Measurements from ENCODE around the gene BTD.

The BTD gene, protein sequence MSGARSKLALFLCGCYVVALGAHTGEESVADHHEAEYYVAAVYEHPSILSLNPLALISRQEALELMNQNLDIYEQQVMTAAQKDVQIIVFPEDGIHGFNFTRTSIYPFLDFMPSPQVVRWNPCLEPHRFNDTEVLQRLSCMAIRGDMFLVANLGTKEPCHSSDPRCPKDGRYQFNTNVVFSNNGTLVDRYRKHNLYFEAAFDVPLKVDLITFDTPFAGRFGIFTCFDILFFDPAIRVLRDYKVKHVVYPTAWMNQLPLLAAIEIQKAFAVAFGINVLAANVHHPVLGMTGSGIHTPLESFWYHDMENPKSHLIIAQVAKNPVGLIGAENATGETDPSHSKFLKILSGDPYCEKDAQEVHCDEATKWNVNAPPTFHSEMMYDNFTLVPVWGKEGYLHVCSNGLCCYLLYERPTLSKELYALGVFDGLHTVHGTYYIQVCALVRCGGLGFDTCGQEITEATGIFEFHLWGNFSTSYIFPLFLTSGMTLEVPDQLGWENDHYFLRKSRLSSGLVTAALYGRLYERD

DNA sequence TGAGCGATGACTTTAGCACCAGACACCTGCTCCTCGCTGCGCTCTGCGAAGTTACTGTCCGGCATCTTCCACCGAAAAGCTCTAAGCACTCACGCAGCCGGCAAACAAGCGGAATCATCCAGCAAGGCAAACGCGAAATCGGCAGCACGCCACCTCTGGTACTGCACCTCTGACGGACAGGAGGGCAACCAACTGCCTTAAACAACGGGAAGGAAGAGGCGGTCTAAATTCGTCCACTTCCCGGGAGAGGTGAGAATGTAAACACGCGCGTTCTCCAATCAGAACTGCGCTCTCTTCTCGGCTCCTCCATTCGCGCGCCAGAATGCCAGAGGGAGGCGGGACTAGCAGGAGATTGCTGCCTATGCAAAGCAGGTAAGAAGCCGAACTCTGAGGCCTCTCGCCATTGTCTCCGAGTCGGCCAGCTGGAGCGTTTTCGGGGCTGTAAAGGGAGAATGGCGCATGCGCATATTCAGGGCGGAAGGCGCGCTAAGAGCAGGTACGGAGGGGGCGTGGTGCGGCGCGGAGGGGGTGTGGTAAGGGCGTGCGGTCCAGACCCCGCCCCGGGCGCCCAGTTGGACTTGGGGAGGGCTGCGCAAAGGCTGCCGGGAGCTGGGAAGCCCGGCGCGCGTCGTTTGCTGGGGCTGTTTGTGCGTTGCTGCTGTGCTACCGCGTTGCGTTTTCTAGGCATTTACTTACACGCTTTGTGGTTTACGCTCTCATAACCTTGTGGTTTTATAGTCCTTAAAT is at the start of gene BTD, which contains the start of gene HACL1:
TSS of gene BTD (plus strand) at position 347 of the 747 bp plus-strand sequence. CDS start 33,695 bp downstream, outside the sequence.
TSS of gene HACL1 (minus strand) at position 171 of the 747 bp plus-strand sequence. CDS start at position 65, 106 bp downstream.
- H3K27ac ChIP-seq (ENCODE audit: low read length) = peak within 1 kb of the TSS; percentile 82
- H3K9ac ChIP-seq (ENCODE audit: low read length) = peak within 1 kb of the TSS; percentile 84
- H3K9me3 ChIP-seq (ENCODE audit: control insufficient read depth, low read depth, low read length) = no peaks in the 10 kb centered on the region
- no peaks in the 10 kb centered on the region for H3K4me1 ChIP-seq (ENCODE audit: control insufficient read depth, low read depth, low read length)
- H3K36me3 ChIP-seq (ENCODE audit: control insufficient read depth, low read depth, low read length) = peaks cover 20% of the 10 kb centered on the region
- no peaks in the 10 kb centered on the region for H3K27me3 ChIP-seq (ENCODE audit: control insufficient read depth, insufficient read depth, low read length)
- H3K4me3 ChIP-seq (ENCODE audit: low read length) = peak within 1 kb of the TSS; percentile 94

DNA sequence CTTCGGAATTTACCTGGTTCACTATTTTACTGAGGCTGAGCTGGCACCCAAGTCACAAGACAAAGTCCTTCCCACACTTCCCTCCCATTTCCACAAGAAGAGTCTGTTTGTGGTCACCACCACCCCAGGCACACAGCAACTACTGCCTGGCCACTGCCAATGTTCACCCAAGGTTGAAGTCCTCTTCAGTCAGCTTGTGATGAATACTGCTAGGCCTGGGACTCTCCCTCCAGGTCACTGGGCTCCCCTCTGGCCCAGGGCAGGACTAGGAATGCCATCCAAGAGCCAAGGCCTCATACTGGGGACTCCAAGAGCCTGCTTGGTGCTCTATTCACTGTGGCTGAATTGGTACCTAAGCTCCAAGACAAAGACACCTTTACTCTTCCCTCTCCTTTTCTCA is 49.6 kb upstream of the BTD start:
- H3K9ac ChIP-seq (ENCODE audit: low read length) = no peak overlapping the region
- H3K27me3 ChIP-seq (ENCODE audit: control insufficient read depth, insufficient read depth, low read length) = no peaks in the 10 kb centered on the region
- H3K4me3 ChIP-seq (ENCODE audit: low read length) = no peak overlapping the region
- no peaks in the 10 kb centered on the region for H3K36me3 ChIP-seq (ENCODE audit: control insufficient read depth, low read depth, low read length)
- H3K27ac ChIP-seq (ENCODE audit: low read length) = no peak overlapping the region
- no peaks in the 10 kb centered on the region for H3K4me1 ChIP-seq (ENCODE audit: control insufficient read depth, low read depth, low read length)
- H3K9me3 ChIP-seq (ENCODE audit: control insufficient read depth, low read depth, low read length) = no peaks in the 10 kb centered on the region

DNA sequence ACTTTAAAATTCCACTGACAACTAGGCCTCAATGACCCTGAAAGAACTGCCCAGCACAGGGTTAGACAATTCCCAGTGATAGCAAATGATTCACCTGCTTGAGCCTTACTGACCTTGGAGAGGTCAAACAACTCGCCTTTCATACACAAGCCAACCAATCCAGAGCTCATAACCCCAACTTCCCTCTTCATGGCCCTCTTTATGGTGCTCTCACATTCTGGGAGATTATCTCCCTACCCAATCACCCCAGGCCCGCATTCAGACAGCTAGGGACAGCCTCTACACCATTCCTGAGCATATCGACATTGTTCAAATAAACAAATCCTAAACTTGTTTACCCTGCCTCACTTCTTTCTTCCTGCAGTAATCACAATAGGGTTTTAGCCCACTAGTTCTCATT is 47.8 kb upstream of the BTD start:
- H3K4me1 ChIP-seq (ENCODE audit: control insufficient read depth, low read depth, low read length) = no peaks in the 10 kb centered on the region
- no peaks in the 10 kb centered on the region for H3K36me3 ChIP-seq (ENCODE audit: control insufficient read depth, low read depth, low read length)
- no peak overlapping the region for H3K9ac ChIP-seq (ENCODE audit: low read length)
- no peak overlapping the region for H3K4me3 ChIP-seq (ENCODE audit: low read length)
- no peaks in the 10 kb centered on the region for H3K9me3 ChIP-seq (ENCODE audit: control insufficient read depth, low read depth, low read length)
- H3K27ac ChIP-seq (ENCODE audit: low read length) = no peak overlapping the region
- no peaks in the 10 kb centered on the region for H3K27me3 ChIP-seq (ENCODE audit: control insufficient read depth, insufficient read depth, low read length)

DNA sequence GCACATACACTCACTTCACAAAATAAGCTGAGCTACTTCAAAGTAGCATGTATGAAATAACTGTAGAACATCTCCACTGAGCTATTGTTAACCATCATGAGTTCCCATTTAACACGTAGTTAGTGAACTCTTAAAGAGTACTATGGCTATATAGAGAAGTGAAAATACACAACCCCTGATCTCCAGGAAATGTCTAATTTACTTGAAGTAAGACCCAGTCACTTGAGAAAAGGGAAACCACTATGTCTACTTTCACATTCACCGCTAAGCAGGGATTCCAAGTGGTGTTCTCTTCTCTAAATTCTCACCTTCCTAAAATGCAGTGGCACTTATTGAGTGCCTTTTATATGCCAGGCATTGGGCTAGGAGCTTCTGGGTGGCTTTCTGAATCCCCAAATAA is 45.0 kb upstream of the BTD start:
- H3K27ac ChIP-seq (ENCODE audit: low read length) = no peak overlapping the region
- no peaks in the 10 kb centered on the region for H3K9me3 ChIP-seq (ENCODE audit: control insufficient read depth, low read depth, low read length)
- H3K36me3 ChIP-seq (ENCODE audit: control insufficient read depth, low read depth, low read length) = peaks cover 5% of the 10 kb centered on the region
- no peak overlapping the region for H3K9ac ChIP-seq (ENCODE audit: low read length)
- H3K4me3 ChIP-seq (ENCODE audit: low read length) = no peak overlapping the region
- H3K27me3 ChIP-seq (ENCODE audit: control insufficient read depth, insufficient read depth, low read length) = no peaks in the 10 kb centered on the region
- no peaks in the 10 kb centered on the region for H3K4me1 ChIP-seq (ENCODE audit: control insufficient read depth, low read depth, low read length)

DNA sequence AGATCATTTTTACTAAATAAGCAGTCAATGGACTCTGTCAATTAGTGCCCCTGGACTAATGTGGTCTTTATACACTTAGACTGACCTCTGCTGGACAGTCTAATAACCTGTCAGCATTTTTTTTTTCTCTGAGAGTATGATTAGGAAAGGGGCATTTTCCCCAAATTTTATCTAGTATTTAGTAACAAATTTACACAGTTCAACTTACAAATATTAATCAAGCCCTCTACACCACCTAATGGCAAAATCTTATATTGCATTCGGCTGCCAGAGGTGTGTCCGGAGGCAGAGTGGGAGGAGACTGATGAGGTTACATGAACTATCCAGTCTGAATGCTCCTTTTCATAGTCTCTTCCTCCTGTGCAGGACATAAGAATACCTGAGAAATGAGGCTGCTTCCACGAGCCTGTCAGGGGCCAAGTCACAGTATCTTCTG is 44.0 kb upstream of the BTD start:
- H3K27me3 ChIP-seq (ENCODE audit: control insufficient read depth, insufficient read depth, low read length) = no peaks in the 10 kb centered on the region
- no peaks in the 10 kb centered on the region for H3K4me1 ChIP-seq (ENCODE audit: control insufficient read depth, low read depth, low read length)
- no peak overlapping the region for H3K27ac ChIP-seq (ENCODE audit: low read length)
- H3K4me3 ChIP-seq (ENCODE audit: low read length) = no peak overlapping the region
- H3K9ac ChIP-seq (ENCODE audit: low read length) = no peak overlapping the region
- H3K9me3 ChIP-seq (ENCODE audit: control insufficient read depth, low read depth, low read length) = no peaks in the 10 kb centered on the region
- peaks cover 15% of the 10 kb centered on the region for H3K36me3 ChIP-seq (ENCODE audit: control insufficient read depth, low read depth, low read length)

DNA sequence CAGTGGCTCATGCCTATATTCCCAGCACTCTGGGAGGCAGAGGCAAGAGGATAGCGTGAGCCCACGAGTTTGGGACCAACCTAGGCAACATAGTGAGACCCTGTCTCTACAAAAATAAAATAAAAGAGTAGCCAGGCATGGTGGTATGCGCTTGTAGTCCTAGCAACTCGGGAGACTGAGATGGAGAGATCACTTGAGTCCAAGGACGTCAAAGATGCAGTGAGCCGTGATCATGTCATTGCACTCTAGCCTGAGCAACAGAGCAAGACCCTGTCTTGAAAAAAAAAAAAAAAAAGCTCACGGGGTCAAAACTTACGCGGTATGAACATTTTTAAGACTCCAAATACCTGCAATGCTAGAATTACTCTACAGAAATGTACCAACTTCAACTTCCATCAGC is 43.0 kb upstream of the BTD start:
- Histone ChIP-seq H3K9me3 (ENCODE audit: control insufficient read depth, low read depth, low read length) (no peaks in the 10 kb centered on the region), H3K4me3 (ENCODE audit: low read length) (no peak overlapping the region), H3K36me3 (ENCODE audit: control insufficient read depth, low read depth, low read length) (peaks cover 24% of the 10 kb centered on the region), H3K27me3 (ENCODE audit: control insufficient read depth, insufficient read depth, low read length) (no peaks in the 10 kb centered on the region), H3K27ac (ENCODE audit: low read length) (no peak overlapping the region), H3K4me1 (ENCODE audit: control insufficient read depth, low read depth, low read length) (no peaks in the 10 kb centered on the region), H3K9ac (ENCODE audit: low read length) (no peak overlapping the region)

- Histone ChIP-seq H3K9me3 (ENCODE audit: control insufficient read depth, low read depth, low read length) (no peaks in the 10 kb centered on the region), H3K36me3 (ENCODE audit: control insufficient read depth, low read depth, low read length) (peaks cover 47% of the 10 kb centered on the region), H3K27ac (ENCODE audit: low read length) (no peak overlapping the region), H3K27me3 (ENCODE audit: control insufficient read depth, insufficient read depth, low read length) (no peaks in the 10 kb centered on the region), H3K4me1 (ENCODE audit: control insufficient read depth, low read depth, low read length) (no peaks in the 10 kb centered on the region), H3K9ac (ENCODE audit: low read length) (no peak overlapping the region), H3K4me3 (ENCODE audit: low read length) (no peak overlapping the region)
Measured at GRCh38 chr3:15562560-15562959, 39.0 kb upstream of the BTD start.

- H3K27me3 ChIP-seq (ENCODE audit: control insufficient read depth, insufficient read depth, low read length) = no peaks in the 10 kb centered on the region
- H3K9me3 ChIP-seq (ENCODE audit: control insufficient read depth, low read depth, low read length) = no peaks in the 10 kb centered on the region
- peaks cover 53% of the 10 kb centered on the region for H3K36me3 ChIP-seq (ENCODE audit: control insufficient read depth, low read depth, low read length)
- no peaks in the 10 kb centered on the region for H3K4me1 ChIP-seq (ENCODE audit: control insufficient read depth, low read depth, low read length)
- H3K4me3 ChIP-seq (ENCODE audit: low read length) = no peak overlapping the region
- no peak overlapping the region for H3K9ac ChIP-seq (ENCODE audit: low read length)
- no peak overlapping the region for H3K27ac ChIP-seq (ENCODE audit: low read length)
Measured at GRCh38 chr3:15563190-15563589, 38.4 kb upstream of the BTD start.

DNA sequence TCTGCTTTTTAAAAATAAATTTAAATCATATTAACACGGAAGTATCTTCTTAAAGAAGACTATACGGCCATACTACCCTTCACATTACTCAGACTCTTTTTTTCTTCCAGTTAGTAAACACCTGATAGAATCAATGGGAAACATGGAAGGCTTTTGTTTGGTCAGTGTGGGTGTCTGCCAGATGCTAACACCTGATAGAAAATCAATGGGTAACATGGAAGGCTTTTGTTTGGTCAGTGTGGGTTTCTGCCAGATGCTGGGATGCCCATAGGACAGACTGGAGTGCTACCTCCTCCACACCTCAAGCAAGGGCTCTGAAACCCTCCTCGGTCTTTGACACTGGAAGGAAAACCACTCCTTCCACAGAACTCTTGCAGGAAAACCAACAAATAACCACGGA is 29.4 kb upstream of the BTD start:
- Histone ChIP-seq H3K4me1 (ENCODE audit: control insufficient read depth, low read depth, low read length) (no peaks in the 10 kb centered on the region), H3K27me3 (ENCODE audit: control insufficient read depth, insufficient read depth, low read length) (no peaks in the 10 kb centered on the region), H3K9ac (ENCODE audit: low read length) (no peak overlapping the region), H3K36me3 (ENCODE audit: control insufficient read depth, low read depth, low read length) (peaks cover 44% of the 10 kb centered on the region), H3K4me3 (ENCODE audit: low read length) (no peak overlapping the region), H3K27ac (ENCODE audit: low read length) (no peak overlapping the region), H3K9me3 (ENCODE audit: control insufficient read depth, low read depth, low read length) (no peaks in the 10 kb centered on the region)

- H3K4me1 ChIP-seq (ENCODE audit: control insufficient read depth, low read depth, low read length) = no peaks in the 10 kb centered on the region
- no peak overlapping the region for H3K27ac ChIP-seq (ENCODE audit: low read length)
- no peak overlapping the region for H3K9ac ChIP-seq (ENCODE audit: low read length)
- H3K4me3 ChIP-seq (ENCODE audit: low read length) = no peak overlapping the region
- no peaks in the 10 kb centered on the region for H3K9me3 ChIP-seq (ENCODE audit: control insufficient read depth, low read depth, low read length)
- H3K36me3 ChIP-seq (ENCODE audit: control insufficient read depth, low read depth, low read length) = peaks cover 42% of the 10 kb centered on the region
- H3K27me3 ChIP-seq (ENCODE audit: control insufficient read depth, insufficient read depth, low read length) = no peaks in the 10 kb centered on the region
Measured at GRCh38 chr3:15575446-15575845, 26.1 kb upstream of the BTD start.

DNA sequence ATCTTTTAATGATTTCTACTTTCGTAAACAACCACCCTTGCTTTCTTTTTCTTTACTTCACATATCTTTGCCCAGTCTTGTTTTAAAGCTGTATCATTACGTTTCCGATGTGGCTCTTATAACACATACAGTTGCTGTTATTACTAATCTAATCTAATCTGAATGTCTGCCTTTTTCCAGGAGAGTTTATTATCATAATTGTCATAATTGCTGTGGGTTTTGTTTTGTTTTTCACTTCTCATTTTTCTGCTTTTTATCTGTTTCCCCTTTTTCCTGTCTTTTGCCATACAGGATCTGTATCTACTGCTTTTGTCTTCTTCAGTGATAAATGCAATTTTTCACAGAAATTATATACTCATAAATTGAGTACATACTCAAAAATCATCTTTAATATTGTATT is 25.1 kb upstream of the BTD start:
- Histone ChIP-seq H3K4me3 (ENCODE audit: low read length) (no peak overlapping the region), H3K27ac (ENCODE audit: low read length) (no peak overlapping the region), H3K9ac (ENCODE audit: low read length) (no peak overlapping the region), H3K27me3 (ENCODE audit: control insufficient read depth, insufficient read depth, low read length) (no peaks in the 10 kb centered on the region), H3K4me1 (ENCODE audit: control insufficient read depth, low read depth, low read length) (no peaks in the 10 kb centered on the region), H3K36me3 (ENCODE audit: control insufficient read depth, low read depth, low read length) (peaks cover 39% of the 10 kb centered on the region), H3K9me3 (ENCODE audit: control insufficient read depth, low read depth, low read length) (no peaks in the 10 kb centered on the region)
